Measurements from ENCODE around the gene DPP7. TPM values are rescaled to one million over a fixed set of nuclear protein-coding genes. Genes with fewer than 3 reads are reported as not detected.

DPP7 gene
- total RNA-seq, 1 experiment from 2014 or later, result 139 TPM

GRCh38 chr9:137134191-137134590, 19.7 kb upstream of the DPP7 start:
- ChIA-PET CTCF (no interaction called here), POLR2A (no interaction called here)
- H3K9me3 Mint-ChIP-seq (ENCODE audit: unreplicated experiment), result no peaks in the 10 kb centered on the region
- H3K27me3 Mint-ChIP-seq (ENCODE audit: insufficient read depth, unreplicated experiment), result peaks cover 11% of the 10 kb centered on the region
- H3K4me3 Mint-ChIP-seq (ENCODE audit: unreplicated experiment), result no peak overlapping the region
- no peak for TF ChIP-seq CTCF (IDR thresholded peaks at IDR 0.05; ENCODE audit: unreplicated experiment)
- no peak overlapping the region for H3K27ac Mint-ChIP-seq (ENCODE audit: low read depth, unreplicated experiment)
- H3K4me1 Mint-ChIP-seq (ENCODE audit: insufficient read depth, unreplicated experiment), result peaks cover 6% of the 10 kb centered on the region
- no TSS peak for BruUV-seq (replicated peaks)
- DNase-seq (ENCODE audit: unreplicated experiment), result no peak
- intact Hi-C loops (cut with micrococcal nuclease), result no loop called here
- no peaks in the 10 kb centered on the region for H3K36me3 Mint-ChIP-seq (ENCODE audit: insufficient read depth, unreplicated experiment)

- Mint-ChIP-seq H3K36me3 (ENCODE audit: insufficient read depth, unreplicated experiment) (peaks cover 9% of the 10 kb centered on the region), H3K27me3 (ENCODE audit: insufficient read depth, unreplicated experiment) (no peaks in the 10 kb centered on the region), H3K4me3 (ENCODE audit: unreplicated experiment) (peak overlapping the region; percentile 76), H3K27ac (ENCODE audit: low read depth, unreplicated experiment) (no peak overlapping the region), H3K4me1 (ENCODE audit: insufficient read depth, unreplicated experiment) (peaks cover 18% of the 10 kb centered on the region), H3K9me3 (ENCODE audit: unreplicated experiment) (no peaks in the 10 kb centered on the region)
- ChIA-PET CTCF (interaction anchor here (0.6 to 1.6 kb wide), 7 partner anchors 10 to 136 kb away, joined by 3 to 12 read pairs (median 4); partner anchors contain the start of genes ANAPC2, RNF224 and SSNA1), POLR2A (interaction anchor here (0.7 to 3.6 kb wide), 25 partner anchors 10 to 134 kb away, joined by 3 to 41 read pairs (median 4); partner anchors contain the start of genes ANAPC2, CLIC3, CYSRT1 and GRIN1)
- intact Hi-C loops (cut with micrococcal nuclease), result no loop called here
- no TSS peak for BruUV-seq (replicated peaks)
- TF ChIP-seq CTCF (IDR thresholded peaks at IDR 0.05; ENCODE audit: unreplicated experiment), result no peak
- DNase-seq (ENCODE audit: unreplicated experiment), result no peak
Observed at GRCh38 chr9:137130176-137130755, 15.7 kb upstream of the DPP7 start.

GRCh38 chr9:137129456-137130175, 15.1 kb upstream of the DPP7 start:
- no peaks in the 10 kb centered on the region for H3K9me3 Mint-ChIP-seq (ENCODE audit: unreplicated experiment)
- peaks cover 18% of the 10 kb centered on the region for H3K4me1 Mint-ChIP-seq (ENCODE audit: insufficient read depth, unreplicated experiment)
- no peak overlapping the region for H3K27ac Mint-ChIP-seq (ENCODE audit: low read depth, unreplicated experiment)
- ChIA-PET CTCF (interaction anchor here (0.6 to 1.6 kb wide), 7 partner anchors 10 to 137 kb away, joined by 3 to 12 read pairs (median 4); partner anchors contain the start of genes ANAPC2, CYSRT1, RNF224 and SSNA1), POLR2A (interaction anchor here (0.6 to 3.6 kb wide), 31 partner anchors 10 to 911 kb away, joined by 3 to 41 read pairs (median 4); partner anchors contain the start of genes ANAPC2, CLIC3, CYSRT1 and EXD3)
- TF ChIP-seq CTCF (IDR thresholded peaks at IDR 0.05; ENCODE audit: unreplicated experiment), result no peak
- H3K36me3 Mint-ChIP-seq (ENCODE audit: insufficient read depth, unreplicated experiment), result peaks cover 9% of the 10 kb centered on the region
- no peaks in the 10 kb centered on the region for H3K27me3 Mint-ChIP-seq (ENCODE audit: insufficient read depth, unreplicated experiment)
- BruUV-seq (replicated peaks), result no TSS peak
- H3K4me3 Mint-ChIP-seq (ENCODE audit: unreplicated experiment), result peak overlapping the region; percentile 77
- peak; percentile 91 for DNase-seq (ENCODE audit: unreplicated experiment)
- intact Hi-C loops (cut with micrococcal nuclease), result no loop called here

GRCh38 chr9:137128862-137129455, 14.4 kb upstream of the DPP7 start:
- TSS peak; percentile 49 for BruUV-seq (replicated peaks)
- peaks cover 9% of the 10 kb centered on the region for H3K36me3 Mint-ChIP-seq (ENCODE audit: insufficient read depth, unreplicated experiment)

More at GRCh38 chr9:137128862-137129455, 14.4 kb upstream of the DPP7 start:
- no peak for TF ChIP-seq CTCF (IDR thresholded peaks at IDR 0.05; ENCODE audit: unreplicated experiment)
- peak overlapping the region; percentile 77 for H3K27ac Mint-ChIP-seq (ENCODE audit: low read depth, unreplicated experiment)
- peak overlapping the region; percentile 77 for H3K4me3 Mint-ChIP-seq (ENCODE audit: unreplicated experiment)
- ChIA-PET CTCF (interaction anchor here (1.0 to 1.6 kb wide), 4 partner anchors 60 to 108 kb away, joined by 4 to 12 read pairs (median 6); partner anchors contain the start of genes ANAPC2, CYSRT1, RNF224 and SSNA1), POLR2A (interaction anchor here (0.6 to 3.6 kb wide), 29 partner anchors 11 to 406 kb away, joined by 3 to 41 read pairs (median 5); partner anchors contain the start of genes ANAPC2, CLIC3, EXD3 and GRIN1)
- peak; percentile 29 for DNase-seq (ENCODE audit: unreplicated experiment)
- no peaks in the 10 kb centered on the region for H3K27me3 Mint-ChIP-seq (ENCODE audit: insufficient read depth, unreplicated experiment)
- H3K9me3 Mint-ChIP-seq (ENCODE audit: unreplicated experiment), result no peaks in the 10 kb centered on the region
- peaks cover 18% of the 10 kb centered on the region for H3K4me1 Mint-ChIP-seq (ENCODE audit: insufficient read depth, unreplicated experiment)
- intact Hi-C loops (cut with micrococcal nuclease), result no loop called here

All from MCF 10A (cell line).